ENCODE results near the gene C13orf46.

- TF ChIP-seq TARDBP (IDR thresholded peaks at IDR 0.05) (no peak), SP1 (IDR thresholded peaks at IDR 0.05) (no peak), FOXK2 (IDR thresholded peaks at IDR 0.05) (no peak), NFRKB (IDR thresholded peaks at IDR 0.05) (no peak), ELF4 (IDR thresholded peaks at IDR 0.05) (no peak), FOXA1 (IDR thresholded peaks at IDR 0.05) (no peak)
Measured at GRCh38 chr13:113971471-113972231, 2.2 kb downstream of the C13orf46 start.

All from HEK293T (cell line).